ENCODE results near the gene BLID. TPM values are rescaled to one million over a fixed set of nuclear protein-coding genes. Genes with fewer than 3 reads are reported as not detected.

BLID gene
- total RNA-seq, 4 donors from 2014 or later = 0.66 TPM; not detected in 3

DNA sequence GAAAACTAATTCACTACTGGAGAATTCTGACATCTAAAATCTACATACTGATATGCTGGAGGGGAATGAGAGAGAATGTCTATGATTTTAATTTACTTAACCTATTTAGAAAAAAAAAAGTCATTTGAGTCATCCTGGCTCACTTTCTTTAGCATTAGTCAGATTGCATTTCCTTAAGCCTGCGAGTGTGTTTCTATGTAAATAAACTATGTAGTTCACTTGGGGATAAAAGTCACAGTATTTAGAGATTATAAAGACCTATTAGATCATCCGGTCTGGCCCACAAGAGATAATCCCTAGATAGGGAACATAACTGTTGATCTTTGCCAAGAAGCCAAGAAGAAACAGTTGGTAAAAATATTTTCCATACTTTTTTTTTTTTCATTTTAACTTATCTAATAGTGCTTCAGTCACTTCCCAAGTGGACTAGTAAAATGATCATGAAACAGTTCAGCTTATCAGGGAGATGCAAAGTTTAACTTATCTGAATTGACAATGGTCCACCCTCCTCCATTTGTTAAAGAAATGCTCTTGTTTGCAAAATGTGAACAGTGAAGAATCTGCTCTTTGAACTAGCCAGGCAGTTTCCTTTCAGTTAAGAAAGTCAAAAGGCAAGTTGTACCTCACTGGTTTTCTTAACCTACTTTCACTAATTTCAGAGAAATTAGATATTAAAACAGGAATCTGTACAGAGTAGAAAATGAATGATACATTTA is 21.2 kb upstream of the BLID start:
- intact Hi-C loops (cut with DNase I; ENCODE audit: low total_unique reads) = no loop called here
- no peak overlapping the region for H3K4me3 ChIP-seq

DNA sequence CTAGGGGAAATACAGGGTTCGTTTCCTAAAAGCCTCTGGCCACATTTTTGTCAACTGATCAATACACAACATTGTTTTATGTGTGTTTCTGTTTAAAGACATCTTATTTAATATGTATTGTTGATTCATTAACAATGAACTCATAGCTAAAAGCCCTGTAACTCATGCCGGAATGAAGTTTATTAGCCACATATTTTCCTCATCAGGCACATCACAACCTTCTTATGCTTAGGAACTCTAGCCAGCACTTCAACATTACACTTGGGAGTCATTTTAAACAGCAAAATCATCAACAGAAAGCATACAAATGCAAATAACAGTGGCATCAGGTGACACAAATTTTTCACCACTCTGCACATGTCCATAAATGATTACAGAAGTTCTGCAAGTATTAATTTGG is 15.1 kb upstream of the BLID start:
- Histone ChIP-seq H3K27ac (no peak overlapping the region), H3K9me3 (no peaks in the 10 kb centered on the region), H3K36me3 (no peaks in the 10 kb centered on the region), H3K4me3 (no peak overlapping the region), H3K27me3 (no peaks in the 10 kb centered on the region), H3K4me1 (no peaks in the 10 kb centered on the region)
- intact Hi-C loops (cut with DNase I; ENCODE audit: low total_unique reads) (no loop called here), in situ Hi-C loops (cut with MboI; ENCODE audit: low sequenced_read_pairs in 4 of 4) (no loop called here)
- TF ChIP-seq, protein P1, sequence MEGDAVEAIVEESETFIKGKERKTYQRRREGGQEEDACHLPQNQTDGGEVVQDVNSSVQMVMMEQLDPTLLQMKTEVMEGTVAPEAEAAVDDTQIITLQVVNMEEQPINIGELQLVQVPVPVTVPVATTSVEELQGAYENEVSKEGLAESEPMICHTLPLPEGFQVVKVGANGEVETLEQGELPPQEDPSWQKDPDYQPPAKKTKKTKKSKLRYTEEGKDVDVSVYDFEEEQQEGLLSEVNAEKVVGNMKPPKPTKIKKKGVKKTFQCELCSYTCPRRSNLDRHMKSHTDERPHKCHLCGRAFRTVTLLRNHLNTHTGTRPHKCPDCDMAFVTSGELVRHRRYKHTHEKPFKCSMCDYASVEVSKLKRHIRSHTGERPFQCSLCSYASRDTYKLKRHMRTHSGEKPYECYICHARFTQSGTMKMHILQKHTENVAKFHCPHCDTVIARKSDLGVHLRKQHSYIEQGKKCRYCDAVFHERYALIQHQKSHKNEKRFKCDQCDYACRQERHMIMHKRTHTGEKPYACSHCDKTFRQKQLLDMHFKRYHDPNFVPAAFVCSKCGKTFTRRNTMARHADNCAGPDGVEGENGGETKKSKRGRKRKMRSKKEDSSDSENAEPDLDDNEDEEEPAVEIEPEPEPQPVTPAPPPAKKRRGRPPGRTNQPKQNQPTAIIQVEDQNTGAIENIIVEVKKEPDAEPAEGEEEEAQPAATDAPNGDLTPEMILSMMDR (IDR thresholded peaks at IDR 0.05 in 4 of 5, conservative IDR thresholded peaks at IDR 0.05 in 1 of 5) = no peak
- TF ChIP-seq POLR2A (IDR thresholded peaks at IDR 0.05) = no peak
- ATAC-seq = no peak
- DNase-seq = no peak

More for the DNA sequence above, 21.2 kb upstream of the BLID start:
- ATAC-seq = no peak
- H3K4me1 ChIP-seq = no peaks in the 10 kb centered on the region
- no peaks in the 10 kb centered on the region for H3K27me3 ChIP-seq
- no peak for TF ChIP-seq POLR2A (IDR thresholded peaks at IDR 0.05)
- TF ChIP-seq, protein P1 (IDR thresholded peaks at IDR 0.05 in 4 of 5, conservative IDR thresholded peaks at IDR 0.05 in 1 of 5) = no peak
- H3K27ac ChIP-seq = no peak overlapping the region
- no peaks in the 10 kb centered on the region for H3K36me3 ChIP-seq
- DNase-seq = no peak
- H3K9me3 ChIP-seq = no peaks in the 10 kb centered on the region
- in situ Hi-C loops (cut with MboI; ENCODE audit: low sequenced_read_pairs in 4 of 4) = no loop called here

DNA sequence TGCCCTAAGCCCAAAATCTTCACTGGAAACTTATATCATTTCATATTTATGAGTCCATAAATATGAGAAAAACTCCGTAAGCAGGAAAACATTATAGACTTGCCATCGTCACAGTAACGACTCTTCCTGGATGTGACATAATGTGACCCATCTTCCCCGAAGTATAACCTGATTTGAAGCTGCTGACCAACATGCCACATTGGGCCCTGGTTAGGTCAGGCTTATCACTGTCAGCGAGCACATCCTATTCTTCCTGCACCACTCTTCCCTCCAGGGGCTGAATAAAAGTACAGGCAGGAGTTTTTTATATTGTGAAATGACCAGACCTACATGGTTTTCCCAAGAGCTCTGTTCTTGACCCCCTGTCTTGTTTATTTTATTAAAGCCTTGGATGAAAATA is 12.1 kb upstream of the BLID start:
- H3K27ac ChIP-seq = no peak overlapping the region
- H3K36me3 ChIP-seq = no peaks in the 10 kb centered on the region
- H3K4me3 ChIP-seq = no peak overlapping the region
- ATAC-seq = no peak
- H3K27me3 ChIP-seq = no peaks in the 10 kb centered on the region
- intact Hi-C loops (cut with DNase I; ENCODE audit: low total_unique reads) = no loop called here
- no peaks in the 10 kb centered on the region for H3K9me3 ChIP-seq
- no peak for DNase-seq
- no peaks in the 10 kb centered on the region for H3K4me1 ChIP-seq
- TF ChIP-seq, protein P1 (IDR thresholded peaks at IDR 0.05 in 4 of 5, conservative IDR thresholded peaks at IDR 0.05 in 1 of 5) = no peak
- in situ Hi-C loops (cut with MboI; ENCODE audit: low sequenced_read_pairs in 4 of 4) = no loop called here

DNA sequence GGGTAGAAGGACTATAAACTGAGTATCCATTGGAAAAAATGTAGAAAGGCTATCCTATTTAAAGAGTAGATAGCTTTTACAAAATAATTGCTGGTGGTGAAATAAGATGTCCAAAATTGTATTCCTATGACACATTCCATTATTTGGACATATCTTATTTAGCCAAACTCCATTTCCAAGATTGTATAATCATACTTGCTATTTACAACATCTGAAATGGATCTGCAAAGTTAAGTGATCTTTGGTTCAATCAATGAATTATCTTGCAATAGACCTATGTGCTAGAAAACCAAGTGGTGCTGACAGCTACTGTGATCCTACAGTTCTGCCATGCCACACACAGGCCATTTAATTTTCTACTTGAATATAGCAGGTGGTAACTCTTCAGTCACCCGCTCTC is 11.0 kb upstream of the BLID start:
- H3K4me1 ChIP-seq = no peaks in the 10 kb centered on the region
- no peaks in the 10 kb centered on the region for H3K9me3 ChIP-seq
- TF ChIP-seq, protein P1 (IDR thresholded peaks at IDR 0.05 in 4 of 5, conservative IDR thresholded peaks at IDR 0.05 in 1 of 5) = no peak
- TF ChIP-seq POLR2A (IDR thresholded peaks at IDR 0.05) = no peak
- DNase-seq (no peak), ATAC-seq (no peak)
- H3K4me3 ChIP-seq = no peak overlapping the region
- H3K27ac ChIP-seq = no peak overlapping the region
- intact Hi-C loops (cut with DNase I; ENCODE audit: low total_unique reads) (no loop called here), in situ Hi-C loops (cut with MboI; ENCODE audit: low sequenced_read_pairs in 4 of 4) (no loop called here)
- no peaks in the 10 kb centered on the region for H3K27me3 ChIP-seq
- H3K36me3 ChIP-seq = no peaks in the 10 kb centered on the region

Data from gastrocnemius medialis (tissue), 4 donors.